SK-N-SH (cell line): ENCODE results near the gene RABGGTA. TPM values are rescaled to one million over a fixed set of nuclear protein-coding genes. Genes with fewer than 3 reads are reported as not detected.

Experiments used
- CTCF ChIA-PET: fragments of 300-600, 350-600 bp; formaldehyde crosslinking; extraction: SDS; loops from one replicate; lab custom pipeline; 2021; lab: Yijun Ruan, JAX
- POLR2A ChIA-PET: fragments of 350-600 bp; sonication (Branson Sonifier 250); formaldehyde crosslinking; extraction: SDS; loops from one replicate; lab custom pipeline; 2020; ENCODE audit warnings: antibody characterized with exemption, inconsistent platforms; lab: Yijun Ruan, JAX
- DNase-seq: peaks from one replicate; pipeline ENCODE4 v3.0.0; 2012
- H2AFZ ChIP-seq: fragments of 200-600 bp; sonication (generic); 2 replicates; pipeline ENCODE4 v1.8.1; 2016; ENCODE audit warnings: antibody characterized with exemption, mild to moderate bottlenecking, low read depth
- H3F3A ChIP-seq: fragments of 200-600 bp; sonication (generic); replicated peaks from 2 replicates; pipeline ENCODE3; 2016; ENCODE audit warnings: antibody characterized with exemption, mild to moderate bottlenecking; ENCODE audit not compliant: insufficient read depth
- H3K27ac ChIP-seq, 2 experiments: fragments of 200-500 bp in 1 of 2; fragments of 200-600 bp in 1 of 2; sonication (Bioruptor generic) in 1 of 2; sonication (generic), shearing (Covaris generic) in 1 of 2; 2 replicates each; pipeline versions ENCODE4 v1.5.1 to v1.6.1; 2014 to 2016; ENCODE audit warnings: low read depth in 2 of 2, inconsistent platforms in 1 of 2, low read length in 1 of 2, mild to moderate bottlenecking in 1 of 2, mixed read lengths in 1 of 2
- H3K27me3 ChIP-seq: fragments of 200-600 bp; sonication (generic), shearing (Covaris generic); 2 replicates; pipeline ENCODE4 v1.6.1; 2016; ENCODE audit warnings: mixed run types; ENCODE audit not compliant: insufficient read depth
- H3K36me3 ChIP-seq, 2 experiments: fragments of 200-500 bp in 1 of 2; fragments of 200-600 bp in 1 of 2; sonication (Bioruptor generic) in 1 of 2; sonication (generic) in 1 of 2; replicated peaks in 1 of 2; 2 replicates each; pipeline versions ENCODE3 to v1.5.1; 2014 to 2016; ENCODE audit warnings: low read length in 1 of 2, mild to moderate bottlenecking in 1 of 2; ENCODE audit not compliant: insufficient read depth in 2 of 2, control insufficient read depth in 1 of 2
- H3K4me1 ChIP-seq, 2 experiments: fragments of 200-500 bp in 1 of 2; fragments of 200-600 bp in 1 of 2; sonication (Bioruptor generic) in 1 of 2; sonication (generic), shearing (Covaris generic) in 1 of 2; 2 replicates each; pipeline versions ENCODE4 v1.5.1 to v1.6.1; 2014 to 2016; ENCODE audit warnings: low read depth in 1 of 2, low read length in 1 of 2, mixed run types in 1 of 2; ENCODE audit not compliant: insufficient read depth in 2 of 2, control insufficient read depth in 1 of 2
- H3K4me2 ChIP-seq: fragments of 200-600 bp; sonication (generic), shearing (Covaris generic); 2 replicates; pipeline ENCODE4 v1.6.1; 2017; ENCODE audit warnings: mixed run types
- H3K4me3 ChIP-seq, 2 experiments: fragments of 200-500 bp in 1 of 2; fragments of 200-600 bp in 1 of 2; sonication (Bioruptor generic) in 1 of 2; sonication (generic), shearing (Covaris generic) in 1 of 2; 2 replicates each; pipeline versions ENCODE4 v1.5.1 to v1.8.1; 2014 to 2016; ENCODE audit warnings: low read depth in 2 of 2, inconsistent platforms in 1 of 2, low read length in 1 of 2, mild to moderate bottlenecking in 1 of 2, mixed read lengths in 1 of 2, moderate library complexity in 1 of 2
- H3K79me2 ChIP-seq: fragments of 200-600 bp; sonication (generic); 2 replicates; pipeline ENCODE4 v1.8.1; 2017; ENCODE audit warnings: mild to moderate bottlenecking; ENCODE audit not compliant: insufficient read depth
- H3K9ac ChIP-seq: fragments of 200-600 bp; sonication (generic); 2 replicates; pipeline ENCODE4 v1.6.1; 2017; ENCODE audit warnings: mixed run types
- H3K9me2 ChIP-seq: fragments of 200-600 bp; sonication (generic); 2 replicates; pipeline ENCODE4 v1.6.1; 2017; ENCODE audit warnings: mixed run types
- H3K9me3 ChIP-seq: fragments of 200-600 bp; sonication (generic); 2 replicates; pipeline ENCODE4 v1.6.1; 2017; ENCODE audit warnings: mixed run types, mild to moderate bottlenecking, moderate library complexity
- H4K20me1 ChIP-seq: fragments of 200-600 bp; sonication (generic); 2 replicates; pipeline ENCODE4 v1.6.1; 2017; ENCODE audit warnings: mild to moderate bottlenecking, mixed run types; ENCODE audit not compliant: insufficient read depth
- EP300 ChIP-seq, 2 experiments: IDR thresholded peaks; 2 replicates each; pipeline versions ENCODE4 v1.4.0 to v1.6.1; 2012; ENCODE audit warnings: borderline replicate concordance in 1 of 2, low read depth in 1 of 2, low read length in 1 of 2
- EZH2phosphoT487 ChIP-seq: fragments of 200-600 bp; sonication (generic); IDR thresholded peaks from 2 replicates; pipeline ENCODE4 v1.6.1; 2017; ENCODE audit warnings: low read depth, mixed run types, mild to moderate bottlenecking, antibody characterized with exemption, moderate library complexity, borderline replicate concordance
- FOXM1 ChIP-seq: IDR thresholded peaks from 2 replicates; pipeline ENCODE4 v1.4.0; 2012; ENCODE audit warnings: low read depth, mild to moderate bottlenecking
- GABPA ChIP-seq: IDR thresholded peaks from 2 replicates; pipeline ENCODE4 v1.4.0; 2012; ENCODE audit warnings: low read depth, mild to moderate bottlenecking
- GATA2 ChIP-seq: sonication (generic); formaldehyde crosslinking; IDR thresholded peaks from 2 replicates; pipeline ENCODE4 v1.5.0; 2020; ENCODE audit warnings: mild to moderate bottlenecking, missing genetic modification reagents
- IRF3 ChIP-seq: fragments of 150-350 bp; IDR thresholded peaks from 2 replicates; pipeline ENCODE4 v1.6.1; 2016; ENCODE audit warnings: mild to moderate bottlenecking, low read depth, low read length
- NFIC ChIP-seq: IDR thresholded peaks from 2 replicates; pipeline ENCODE4 v1.4.0; 2012; ENCODE audit warnings: borderline replicate concordance
- POLR2AphosphoS5 ChIP-seq: IDR thresholded peaks from 2 replicates; pipeline ENCODE4 v1.6.1; 2012; ENCODE audit warnings: low read depth, low read length
- RAD21 ChIP-seq: IDR thresholded peaks from 2 replicates; pipeline ENCODE4 v1.6.1; 2012; ENCODE audit warnings: mild to moderate bottlenecking, low read length
- RCOR1 ChIP-seq: fragments of 150-350 bp; IDR thresholded peaks from 2 replicates; pipeline ENCODE4 v1.6.1; 2017; ENCODE audit warnings: antibody characterized with exemption, low read length
- TAF1 ChIP-seq: IDR thresholded peaks from 2 replicates; pipeline ENCODE4 v1.6.1; 2012; ENCODE audit warnings: low read depth, mild to moderate bottlenecking, low read length, moderate library complexity, borderline replicate concordance
- TCF12 ChIP-seq: IDR thresholded peaks from 2 replicates; pipeline ENCODE4 v1.4.0; 2012
- TEAD4 ChIP-seq: IDR thresholded peaks from 2 replicates; pipeline ENCODE4 v1.4.0; 2012; ENCODE audit warnings: mild to moderate bottlenecking, borderline replicate concordance; ENCODE audit not compliant: insufficient read depth
- USF1 ChIP-seq: IDR thresholded peaks from 2 replicates; pipeline ENCODE4 v1.4.0; 2012; ENCODE audit warnings: low read depth, borderline replicate concordance
- YY1 ChIP-seq: IDR thresholded peaks from 2 replicates; pipeline ENCODE4 v1.4.0; 2012; ENCODE audit warnings: low read depth, mild to moderate bottlenecking
- WGBS: methylation state at CpG from one replicate; pipeline ENCODE4 v1.1.6; 2017; ENCODE audit warnings: low lambda C conversion rate; 5-methylcytosine and 5-hydroxymethylcytosine counted together
- polyA plus RNA-seq, 3 experiments: library from polyadenylated mRNA; depleted of rRNA; stranded (reverse); fragments of >200 nt; gene quantifications; 2 replicates each; pipeline ENCODE4 v1.2.3, GENCODE V29; 2012
- TF ChIP-seq, protein P1 (sequence below): IDR thresholded peaks from 2 replicates; pipeline ENCODE4; 2012
- TF ChIP-seq, protein P2 (sequence below): IDR thresholded peaks from 2 replicates; pipeline ENCODE4 v1.4.0; 2012; ENCODE audit warnings: low read depth, borderline replicate concordance
- TF ChIP-seq, protein P3 (sequence below): IDR thresholded peaks from 2 replicates; pipeline ENCODE4 v1.6.1; 2012; ENCODE audit warnings: mild to moderate bottlenecking, low read depth, low read length, moderate library complexity

RABGGTA gene
- polyA plus RNA-seq, 1 of the 3 experiments (the other 2 are of a cell fraction): 59.4 TPM

DNA sequence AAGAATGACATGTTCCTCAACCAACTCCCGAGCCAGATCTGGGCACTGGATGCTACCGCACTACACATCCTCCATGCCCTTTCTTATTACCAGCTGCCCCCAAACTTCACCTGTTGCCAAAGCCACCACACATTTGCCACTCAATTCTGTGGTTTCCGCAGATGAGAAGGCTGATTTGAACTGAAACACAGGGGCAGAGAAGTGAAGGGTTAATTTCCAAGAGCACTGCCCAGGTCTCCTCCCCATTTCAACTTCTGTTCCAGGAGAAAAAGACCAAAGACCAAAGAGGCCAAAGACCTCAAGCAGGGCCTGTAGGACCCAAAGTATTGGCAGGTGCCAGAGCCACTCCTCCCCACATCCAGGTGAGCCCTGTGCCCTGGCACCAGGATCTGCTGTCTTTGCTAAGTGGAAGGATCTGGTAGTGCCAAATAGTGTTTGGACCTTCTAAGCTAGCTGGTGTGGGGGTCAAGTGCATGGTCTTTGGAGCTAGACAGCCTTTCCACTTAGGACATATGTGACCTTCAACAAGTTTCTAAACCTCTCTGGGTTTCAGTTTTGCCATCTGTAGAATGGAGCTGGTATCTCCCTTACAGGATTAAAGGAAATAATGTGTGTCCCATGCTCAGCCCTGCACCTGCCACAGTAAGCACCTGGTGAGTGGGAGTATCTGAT, 20.2 kb upstream of the RABGGTA start:
- no peak overlapping the region for H3K9ac ChIP-seq
- ChIA-PET POLR2A (interaction anchor here (0.6 to 1.4 kb wide), 2 partner anchors 20 to 64 kb away, joined by 3 to 6 read pairs; partner anchors contain the start of gene RABGGTA), CTCF (interaction anchor here (0.8 to 6.2 kb wide), 7 partner anchors 9 to 140 kb away, joined by 3 to 43 read pairs (median 4); partner anchors contain the start of genes CIDEB and TINF2)
- H3K4me2 ChIP-seq: no peak overlapping the region
- H3K79me2 ChIP-seq: no peaks in the 10 kb centered on the region
- WGBS: 87% methylated on average over 3 of the region's 3 CpGs
- no peaks in the 10 kb centered on the region for H3K27me3 ChIP-seq
- no peak for DNase-seq
- no peaks in the 10 kb centered on the region for H4K20me1 ChIP-seq
- H3K9me3 ChIP-seq: no peaks in the 10 kb centered on the region
- peaks cover 0 to 2% of the 10 kb centered on the region in 2 experiments; a peak in 2 of 4 replicates for H3K4me1 ChIP-seq
- peaks cover 3% of the 10 kb centered on the region for H3F3A ChIP-seq
- TF ChIP-seq, protein P1, sequence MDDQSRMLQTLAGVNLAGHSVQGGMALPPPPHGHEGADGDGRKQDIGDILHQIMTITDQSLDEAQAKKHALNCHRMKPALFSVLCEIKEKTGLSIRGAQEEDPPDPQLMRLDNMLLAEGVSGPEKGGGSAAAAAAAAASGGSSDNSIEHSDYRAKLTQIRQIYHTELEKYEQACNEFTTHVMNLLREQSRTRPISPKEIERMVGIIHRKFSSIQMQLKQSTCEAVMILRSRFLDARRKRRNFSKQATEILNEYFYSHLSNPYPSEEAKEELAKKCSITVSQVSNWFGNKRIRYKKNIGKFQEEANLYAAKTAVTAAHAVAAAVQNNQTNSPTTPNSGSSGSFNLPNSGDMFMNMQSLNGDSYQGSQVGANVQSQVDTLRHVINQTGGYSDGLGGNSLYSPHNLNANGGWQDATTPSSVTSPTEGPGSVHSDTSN: no peak
- TF ChIP-seq EP300 (IDR thresholded peaks at IDR 0.05; ENCODE audit: borderline replicate concordance in 1 of 2, low read depth in 1 of 2, low read length in 1 of 2) (no peak), TEAD4 (no peak), RCOR1 (no peak), GABPA (no peak), POLR2AphosphoS5 (no peak), NFIC (no peak), YY1 (no peak), TAF1 (no peak), TCF12 (no peak), USF1 (no peak)
- TF ChIP-seq, protein P2, sequence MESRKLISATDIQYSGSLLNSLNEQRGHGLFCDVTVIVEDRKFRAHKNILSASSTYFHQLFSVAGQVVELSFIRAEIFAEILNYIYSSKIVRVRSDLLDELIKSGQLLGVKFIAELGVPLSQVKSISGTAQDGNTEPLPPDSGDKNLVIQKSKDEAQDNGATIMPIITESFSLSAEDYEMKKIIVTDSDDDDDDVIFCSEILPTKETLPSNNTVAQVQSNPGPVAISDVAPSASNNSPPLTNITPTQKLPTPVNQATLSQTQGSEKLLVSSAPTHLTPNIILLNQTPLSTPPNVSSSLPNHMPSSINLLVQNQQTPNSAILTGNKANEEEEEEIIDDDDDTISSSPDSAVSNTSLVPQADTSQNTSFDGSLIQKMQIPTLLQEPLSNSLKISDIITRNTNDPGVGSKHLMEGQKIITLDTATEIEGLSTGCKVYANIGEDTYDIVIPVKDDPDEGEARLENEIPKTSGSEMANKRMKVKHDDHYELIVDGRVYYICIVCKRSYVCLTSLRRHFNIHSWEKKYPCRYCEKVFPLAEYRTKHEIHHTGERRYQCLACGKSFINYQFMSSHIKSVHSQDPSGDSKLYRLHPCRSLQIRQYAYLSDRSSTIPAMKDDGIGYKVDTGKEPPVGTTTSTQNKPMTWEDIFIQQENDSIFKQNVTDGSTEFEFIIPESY: no peak
- TF ChIP-seq, all 33 proteins: peak for 0
- Histone ChIP-seq H3K4me3 (no peak overlapping the region), H3K27ac (no peak overlapping the region), H3K9me2 (no peaks in the 10 kb centered on the region), H2AFZ (no peak overlapping the region), H3K36me3 (peaks cover 14 to 45% of the 10 kb centered on the region in 2 experiments)

DNA sequence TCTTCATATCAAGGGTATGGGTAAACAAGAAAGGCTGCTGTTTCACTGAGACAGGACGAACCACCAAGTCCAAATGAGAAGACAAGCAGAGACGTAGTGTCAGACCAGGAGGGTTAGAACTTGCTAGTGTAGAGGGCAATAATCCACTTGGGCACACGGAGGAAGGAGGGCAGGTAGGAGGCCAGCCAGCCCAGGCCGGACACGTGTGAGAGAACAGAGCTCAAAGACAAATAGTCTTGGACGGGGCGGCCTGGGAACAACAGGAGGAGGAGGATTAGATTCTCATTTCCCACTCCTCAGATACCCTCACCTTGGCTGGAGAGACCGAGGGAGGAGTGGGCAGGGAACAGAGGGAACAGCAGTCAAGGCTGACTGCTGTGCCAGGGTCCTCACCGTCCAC, 19.3 kb upstream of the RABGGTA start:
- Histone ChIP-seq H3K79me2 (no peaks in the 10 kb centered on the region), H3F3A (peaks cover 3% of the 10 kb centered on the region), H3K4me3 (no peak overlapping the region), H3K27ac (no peak overlapping the region), H3K27me3 (no peaks in the 10 kb centered on the region), H4K20me1 (no peaks in the 10 kb centered on the region), H3K4me1 (no peaks in the 10 kb centered on the region), H3K9me2 (no peaks in the 10 kb centered on the region), H2AFZ (no peak overlapping the region), H3K9me3 (no peaks in the 10 kb centered on the region), H3K36me3 (peaks cover 9 to 42% of the 10 kb centered on the region in 2 experiments), H3K9ac (no peak overlapping the region), H3K4me2 (no peak overlapping the region)
- WGBS: 78% methylated on average over 8 of the region's 9 CpGs
- POLR2A ChIA-PET: no interaction called here
- no peak for DNase-seq
- CTCF ChIA-PET: interaction anchor here (0.9 to 6.2 kb wide), 5 partner anchors 9 to 47 kb away, joined by 3 to 43 read pairs (median 18); partner anchors contain the start of genes CIDEB and TINF2
- no peak for TF ChIP-seq GABPA
- no peak for TF ChIP-seq FOXM1
- TF ChIP-seq YY1: no peak
- TF ChIP-seq RAD21: no peak
- no peak for TF ChIP-seq TCF12
- no peak for TF ChIP-seq POLR2AphosphoS5
- TF ChIP-seq IRF3: no peak
- TF ChIP-seq GATA2 (CRISPR knock-in tag): no peak
- no peak for TF ChIP-seq EZH2phosphoT487
- TF ChIP-seq, protein P3, sequence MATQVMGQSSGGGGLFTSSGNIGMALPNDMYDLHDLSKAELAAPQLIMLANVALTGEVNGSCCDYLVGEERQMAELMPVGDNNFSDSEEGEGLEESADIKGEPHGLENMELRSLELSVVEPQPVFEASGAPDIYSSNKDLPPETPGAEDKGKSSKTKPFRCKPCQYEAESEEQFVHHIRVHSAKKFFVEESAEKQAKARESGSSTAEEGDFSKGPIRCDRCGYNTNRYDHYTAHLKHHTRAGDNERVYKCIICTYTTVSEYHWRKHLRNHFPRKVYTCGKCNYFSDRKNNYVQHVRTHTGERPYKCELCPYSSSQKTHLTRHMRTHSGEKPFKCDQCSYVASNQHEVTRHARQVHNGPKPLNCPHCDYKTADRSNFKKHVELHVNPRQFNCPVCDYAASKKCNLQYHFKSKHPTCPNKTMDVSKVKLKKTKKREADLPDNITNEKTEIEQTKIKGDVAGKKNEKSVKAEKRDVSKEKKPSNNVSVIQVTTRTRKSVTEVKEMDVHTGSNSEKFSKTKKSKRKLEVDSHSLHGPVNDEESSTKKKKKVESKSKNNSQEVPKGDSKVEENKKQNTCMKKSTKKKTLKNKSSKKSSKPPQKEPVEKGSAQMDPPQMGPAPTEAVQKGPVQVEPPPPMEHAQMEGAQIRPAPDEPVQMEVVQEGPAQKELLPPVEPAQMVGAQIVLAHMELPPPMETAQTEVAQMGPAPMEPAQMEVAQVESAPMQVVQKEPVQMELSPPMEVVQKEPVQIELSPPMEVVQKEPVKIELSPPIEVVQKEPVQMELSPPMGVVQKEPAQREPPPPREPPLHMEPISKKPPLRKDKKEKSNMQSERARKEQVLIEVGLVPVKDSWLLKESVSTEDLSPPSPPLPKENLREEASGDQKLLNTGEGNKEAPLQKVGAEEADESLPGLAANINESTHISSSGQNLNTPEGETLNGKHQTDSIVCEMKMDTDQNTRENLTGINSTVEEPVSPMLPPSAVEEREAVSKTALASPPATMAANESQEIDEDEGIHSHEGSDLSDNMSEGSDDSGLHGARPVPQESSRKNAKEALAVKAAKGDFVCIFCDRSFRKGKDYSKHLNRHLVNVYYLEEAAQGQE: no peak
- TF ChIP-seq TEAD4: no peak
